Measurements from ENCODE around the gene NHSL2. TPM values are rescaled to one million over a fixed set of nuclear protein-coding genes. Genes with fewer than 3 reads are reported as not detected.

NHSL2 gene
- total RNA-seq, 4 donors from 2014 or later, result 16.2 to 26.5 (median 23.0) TPM

DNA sequence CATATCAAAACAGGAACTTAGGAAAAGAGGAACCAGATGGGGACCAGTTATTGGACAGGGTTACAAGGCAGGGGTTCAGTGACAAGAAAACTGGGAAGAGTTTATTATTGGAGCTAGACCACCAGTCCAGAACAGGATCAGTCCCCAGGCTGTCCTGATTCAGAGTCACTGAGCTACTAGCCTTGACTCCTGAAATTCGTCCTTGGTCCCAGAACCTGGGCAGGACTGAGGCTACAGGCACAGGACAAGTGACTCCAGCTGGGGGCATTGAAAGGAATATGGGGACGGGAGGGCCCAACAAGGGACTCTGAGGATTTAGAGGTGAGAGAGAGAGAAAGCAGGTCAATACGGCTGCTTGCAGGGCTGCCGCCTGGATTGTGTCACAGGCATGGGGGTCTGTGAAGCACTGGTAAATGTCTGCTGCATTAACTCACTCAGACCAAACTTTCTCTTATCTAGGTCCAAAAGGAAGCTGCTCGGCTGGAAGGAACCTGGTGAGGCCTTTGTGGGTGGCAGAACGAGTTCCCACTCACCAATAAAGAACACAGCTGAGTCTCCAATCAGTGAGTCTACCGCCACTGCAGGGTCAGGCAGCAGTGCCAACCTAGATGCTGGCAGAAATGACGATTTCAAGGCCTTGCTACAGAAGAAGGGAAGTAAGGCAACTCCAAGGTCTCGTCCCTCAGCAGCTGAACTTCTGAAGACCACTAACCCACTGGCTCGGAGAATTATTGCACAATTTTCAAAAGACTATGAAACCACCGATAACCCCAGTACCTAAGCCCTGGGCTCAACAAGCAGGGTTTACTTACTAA lies 232.4 kb downstream of the NHSL2 start:
- WGBS, 2 donors, result 65 to 77% methylated on average over 6 to 11 of the region's 11 CpGs
- peaks cover 0 to 28% (median 0%) of the 10 kb centered on the region in 3 donors for H3K36me3 ChIP-seq

GRCh38 chrX:72143609-72143907 lies 232.9 kb downstream of the NHSL2 start:
- no peak for DNase-seq (ENCODE audit: low spot score in 2 of 2)
- peaks cover 0 to 23% (median 0%) of the 10 kb centered on the region in 3 donors for H3K36me3 ChIP-seq
- no peaks in the 10 kb centered on the region for H3K4me1 ChIP-seq
- no peaks in the 10 kb centered on the region for H3K9me3 ChIP-seq
- WGBS, 2 donors, result 70 to 73% methylated on average over 2 of the region's 2 CpGs
- no peak overlapping the region for H3K27ac ChIP-seq
- TF ChIP-seq POLR2A (IDR thresholded peaks at IDR 0.05) (no peak), CTCF (IDR thresholded peaks at IDR 0.05) (no peak), EP300 (IDR thresholded peaks at IDR 0.05) (no peak)
- peaks cover 0 to 5% of the 10 kb centered on the region in 2 donors for H3K27me3 ChIP-seq
- H3K4me3 ChIP-seq, result no peak overlapping the region

More for the DNA sequence above, 232.4 kb downstream of the NHSL2 start:
- Histone ChIP-seq H3K9me3 (no peaks in the 10 kb centered on the region), H3K27me3 (peaks cover 0 to 5% of the 10 kb centered on the region in 2 donors), H3K4me3 (no peak overlapping the region), H3K4me1 (no peaks in the 10 kb centered on the region), H3K27ac (no peak overlapping the region)
- DNase-seq (ENCODE audit: low spot score in 2 of 2), result no peak
- no peak for TF ChIP-seq EP300 (IDR thresholded peaks at IDR 0.05)
- TF ChIP-seq CTCF (IDR thresholded peaks at IDR 0.05), result no peak
- no peak for TF ChIP-seq POLR2A (IDR thresholded peaks at IDR 0.05)

GRCh38 chrX:72145181-72145580 lies 234.5 kb downstream of the NHSL2 start:
- 16 to 17% methylated on average over 2 of the region's 2 CpGs for WGBS, 2 donors
- H3K36me3 ChIP-seq, result peaks cover 0 to 7% (median 0%) of the 10 kb centered on the region in 3 donors
- no peaks in the 10 kb centered on the region for H3K4me1 ChIP-seq
- H3K27ac ChIP-seq, result no peak overlapping the region
- no peak for DNase-seq (ENCODE audit: low spot score in 2 of 2)
- peaks cover 0 to 5% of the 10 kb centered on the region in 2 donors for H3K27me3 ChIP-seq
- TF ChIP-seq POLR2A (IDR thresholded peaks at IDR 0.05), result no peak
- no peak for TF ChIP-seq CTCF (IDR thresholded peaks at IDR 0.05)
- TF ChIP-seq EP300 (IDR thresholded peaks at IDR 0.05), result no peak
- no peaks in the 10 kb centered on the region for H3K9me3 ChIP-seq
- no peak overlapping the region for H3K4me3 ChIP-seq

GRCh38 chrX:72146527-72146926 lies 235.9 kb downstream of the NHSL2 start:
- Histone ChIP-seq H3K36me3 (no peaks in the 10 kb centered on the region), H3K4me3 (no peak overlapping the region), H3K27me3 (peaks cover 0 to 5% of the 10 kb centered on the region in 2 donors), H3K4me1 (no peaks in the 10 kb centered on the region), H3K27ac (no peak overlapping the region), H3K9me3 (no peaks in the 10 kb centered on the region)
- DNase-seq (ENCODE audit: low spot score in 2 of 2), result no peak
- 65 to 82% methylated on average over 2 of the region's 2 CpGs for WGBS, 2 donors
- no peak for TF ChIP-seq POLR2A (IDR thresholded peaks at IDR 0.05)

GRCh38 chrX:72158773-72159172 lies 248.1 kb downstream of the NHSL2 start:
- H3K4me3 ChIP-seq, result no peak overlapping the region
- TF ChIP-seq CTCF (IDR thresholded peaks at IDR 0.05) (no peak), EP300 (IDR thresholded peaks at IDR 0.05) (no peak), POLR2A (IDR thresholded peaks at IDR 0.05) (no peak)
- H3K9me3 ChIP-seq, result no peaks in the 10 kb centered on the region
- peaks cover 0 to 9% of the 10 kb centered on the region in 2 donors for H3K27me3 ChIP-seq
- DNase-seq (ENCODE audit: low spot score in 2 of 2), result no peak
- 88 to 94% methylated on average over 2 to 3 of the region's 3 CpGs for WGBS, 2 donors
- H3K27ac ChIP-seq, result no peak overlapping the region
- no peaks in the 10 kb centered on the region for H3K36me3 ChIP-seq
- no peaks in the 10 kb centered on the region for H3K4me1 ChIP-seq
